ENCODE data around the gene TUBGCP2.

GRCh38 chr10:133262696-133263095 is 46.0 kb downstream of the TUBGCP2 start:
- TF ChIP-seq CTCF (IDR thresholded peaks at IDR 0.05) (no peak), POLR2AphosphoS5 (IDR thresholded peaks at IDR 0.05; ENCODE audit: low read depth, low read length) (no peak), REST (IDR thresholded peaks at IDR 0.05; ENCODE audit: insufficient read depth in 1 of 2, low read depth in 2 of 2, low read length in 1 of 2) (no peak), SIN3A (IDR thresholded peaks at IDR 0.05; ENCODE audit: borderline replicate concordance, insufficient read depth, low read depth, low read length) (no peak)
